Transverse colon (tissue), 3 donors: Measurements from ENCODE around the gene MRPL42.
"Not testable (repeated sequence)": the region's sequence is repeated elsewhere in the genome, so short reads cannot be mapped to it uniquely, and the experiment has no call there.

Experiments
- CTCF ChIP-seq, 5 experiments: fragments of 200-600 bp in 3 of 5; fragments of 450-650 bp in 2 of 5; sonication (generic) in 3 of 5; IDR thresholded peaks; 1 replicate in 2 of 5; 2 replicates in 3 of 5; pipeline ENCODE4 v1.5.1; 2016 to 2017; ENCODE audit warnings: antibody characterized with exemption in 5 of 5, inconsistent platforms in 3 of 5, mild to moderate bottlenecking in 2 of 5, moderate library complexity in 1 of 5
- EP300 ChIP-seq: sonication (generic); formaldehyde crosslinking; IDR thresholded peaks from one replicate; pipeline ENCODE4 v1.6.1; 2017; ENCODE audit warnings: antibody characterized with exemption, low read depth

- TF ChIP-seq CTCF (IDR thresholded peaks at IDR 0.05); EP300: not testable (repeated sequence)
Measured at GRCh38 chr12:93498813-93499212, 31.5 kb downstream of the MRPL42 start.
